Measurements from ENCODE around the gene SUCO. TPM values are rescaled to one million over a fixed set of nuclear protein-coding genes. Genes with fewer than 3 reads are reported as not detected.

SUCO gene
- total and polyA plus RNA-seq, 2 donors (not counting 3 experiments of a cell fraction or from before 2014, with no cell fraction given) = 5.1 to 27.2 TPM

DNA sequence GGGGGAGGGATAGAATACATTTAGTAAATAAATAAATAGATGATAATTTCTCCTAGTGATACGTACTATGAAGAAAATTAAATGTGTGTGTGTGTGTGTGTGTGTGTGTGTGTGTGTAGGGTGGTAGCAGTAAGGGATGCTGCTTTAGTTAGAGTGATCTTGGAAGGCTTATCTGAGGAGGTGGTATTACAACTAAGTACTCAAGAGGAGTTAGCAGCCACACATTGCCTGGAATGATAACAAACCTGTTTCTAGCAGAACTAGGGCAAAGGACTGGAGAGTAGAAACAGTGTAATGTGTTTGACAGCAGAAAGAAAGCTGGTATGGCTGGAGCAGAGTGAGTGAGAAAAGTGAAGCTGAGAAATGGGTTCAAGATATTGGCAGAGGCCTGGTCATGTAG lies 67.7 kb downstream of the SUCO start:
- Histone ChIP-seq H3K4me1 (ENCODE audit: control insufficient read depth, extremely low read depth, insufficient read depth, low read length) (no peaks in the 10 kb centered on the region), H3K36me3 (ENCODE audit: control insufficient read depth in 2 of 2, extremely low read depth in 1 of 2, insufficient read depth in 2 of 2, low read length in 2 of 2) (peaks cover 0 to 2% of the 10 kb centered on the region in 2 experiments), H4K20me1 (replicated peaks; ENCODE audit: control insufficient read depth, extremely low read depth, insufficient read depth, low read length) (no peaks in the 10 kb centered on the region), H3K4me3 (replicated peaks in 1 of 3; ENCODE audit: insufficient read depth in 1 of 3, low read depth in 1 of 3, low read length in 3 of 3) (no peak overlapping the region), H3K27me3 (ENCODE audit: control insufficient read depth in 2 of 2, insufficient read depth in 2 of 2, low read length in 2 of 2) (no peaks in the 10 kb centered on the region), H2AFZ (ENCODE audit: low read depth, low read length) (no peak overlapping the region), H3K9me1 (replicated peaks; ENCODE audit: control insufficient read depth, extremely low read depth, insufficient read depth, low read length) (no peaks in the 10 kb centered on the region), H3K79me2 (ENCODE audit: control insufficient read depth, insufficient read depth, low read length) (no peaks in the 10 kb centered on the region), H3K27ac (ENCODE audit: insufficient read depth, low read depth, low read length) (no peak overlapping the region), H3K9ac (replicated peaks; ENCODE audit: extremely low read depth, insufficient read depth, low read length) (no peak overlapping the region), H3K4me2 (ENCODE audit: insufficient read depth, low read length) (no peak overlapping the region), H3K9me3 (replicated peaks; ENCODE audit: control insufficient read depth, insufficient read depth, low read length) (no peaks in the 10 kb centered on the region)
- no peak for FAIRE-seq
- dilution Hi-C loops (cut with MboI; ENCODE audit: extremely low pct_ligation_motif_present, low sequenced_read_pairs) = no loop called here
- ChIA-PET CTCF (no interaction called here), POLR2A (no interaction called here)
- DNase-seq (ENCODE audit: low read depth, low spot score) = no peak
- intact Hi-C loops (cut with micrococcal nuclease) = no loop called here
- TF ChIP-seq, protein P1, sequence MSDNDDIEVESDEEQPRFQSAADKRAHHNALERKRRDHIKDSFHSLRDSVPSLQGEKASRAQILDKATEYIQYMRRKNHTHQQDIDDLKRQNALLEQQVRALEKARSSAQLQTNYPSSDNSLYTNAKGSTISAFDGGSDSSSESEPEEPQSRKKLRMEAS (IDR thresholded peaks at IDR 0.05; ENCODE audit: insufficient read depth, insufficient read length) = no peak
- TF ChIP-seq JUN (IDR thresholded peaks at IDR 0.05; ENCODE audit: borderline replicate concordance, insufficient read depth, insufficient read length, low read depth) = no peak
- no peak for TF ChIP-seq POLR2A (IDR thresholded peaks at IDR 0.05; ENCODE audit: low read depth, low read length)
- no TSS peak for BruUV-seq (replicated peaks)

DNA sequence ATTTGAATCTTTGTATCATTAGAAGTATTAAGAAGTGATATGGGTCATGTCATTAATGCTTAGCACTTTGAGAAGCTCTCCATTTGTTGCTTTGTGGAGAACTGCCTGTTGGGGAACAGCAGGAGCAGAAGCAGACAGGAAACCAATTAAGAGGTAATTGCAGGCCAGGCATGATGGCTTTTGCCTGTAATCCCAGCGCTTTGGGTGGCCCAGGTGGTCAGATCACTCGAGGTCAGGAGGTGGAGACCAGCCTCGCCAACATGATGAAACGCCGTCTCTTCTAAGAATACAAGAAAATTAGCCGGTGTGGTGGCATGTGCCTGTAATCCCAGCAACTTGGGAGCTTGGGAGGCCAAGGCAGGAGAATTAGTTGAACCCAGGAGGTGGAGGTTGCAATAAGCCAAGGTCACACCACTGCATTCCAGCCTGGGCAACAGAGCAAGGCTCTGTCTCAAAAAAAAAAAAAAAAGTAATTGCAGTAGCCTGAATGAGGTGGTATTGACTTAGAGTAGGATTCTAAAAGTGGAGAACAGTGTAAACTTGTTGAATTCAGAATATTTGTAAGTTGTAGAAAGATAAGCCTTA lies 68.2 kb downstream of the SUCO start:
- no TSS peak for BruUV-seq (replicated peaks)
- H2AFZ ChIP-seq (ENCODE audit: low read depth, low read length) = no peak overlapping the region
- H3K4me1 ChIP-seq (ENCODE audit: control insufficient read depth, extremely low read depth, insufficient read depth, low read length) = no peaks in the 10 kb centered on the region
- H3K9me3 ChIP-seq (replicated peaks; ENCODE audit: control insufficient read depth, insufficient read depth, low read length) = no peaks in the 10 kb centered on the region
- H3K4me2 ChIP-seq (ENCODE audit: insufficient read depth, low read length) = no peak overlapping the region
- H3K36me3 ChIP-seq (ENCODE audit: control insufficient read depth in 2 of 2, extremely low read depth in 1 of 2, insufficient read depth in 2 of 2, low read length in 2 of 2) = peaks cover 0 to 2% of the 10 kb centered on the region in 2 experiments
- H3K27ac ChIP-seq (ENCODE audit: insufficient read depth, low read depth, low read length) = no peak overlapping the region
- ChIA-PET CTCF (no interaction called here), POLR2A (no interaction called here)
- TF ChIP-seq POLR2AphosphoS5 (IDR thresholded peaks at IDR 0.05; ENCODE audit: insufficient read depth, low read depth, low read length) (no peak), POLR2A (IDR thresholded peaks at IDR 0.05; ENCODE audit: low read depth, low read length) (no peak), MYC (IDR thresholded peaks at IDR 0.05; ENCODE audit: low read depth, low read length) (no peak)
- DNase-seq (ENCODE audit: low read depth, low spot score) (no peak), FAIRE-seq (no peak)
- H4K20me1 ChIP-seq (replicated peaks; ENCODE audit: control insufficient read depth, extremely low read depth, insufficient read depth, low read length) = no peaks in the 10 kb centered on the region
- H3K9me1 ChIP-seq (replicated peaks; ENCODE audit: control insufficient read depth, extremely low read depth, insufficient read depth, low read length) = no peaks in the 10 kb centered on the region
- no peak overlapping the region for H3K4me3 ChIP-seq (replicated peaks in 1 of 3; ENCODE audit: insufficient read depth in 1 of 3, low read depth in 1 of 3, low read length in 3 of 3)
- intact Hi-C loops (cut with micrococcal nuclease) = no loop called here
- no peak overlapping the region for H3K9ac ChIP-seq (replicated peaks; ENCODE audit: extremely low read depth, insufficient read depth, low read length)
- dilution Hi-C loops (cut with MboI; ENCODE audit: extremely low pct_ligation_motif_present, low sequenced_read_pairs) = no loop called here
- H3K27me3 ChIP-seq (ENCODE audit: control insufficient read depth in 2 of 2, insufficient read depth in 2 of 2, low read length in 2 of 2) = no peaks in the 10 kb centered on the region
- H3K79me2 ChIP-seq (ENCODE audit: control insufficient read depth, insufficient read depth, low read length) = no peaks in the 10 kb centered on the region
